ENCODE results near the gene PRKCH.

Gene PRKCH

DNA sequence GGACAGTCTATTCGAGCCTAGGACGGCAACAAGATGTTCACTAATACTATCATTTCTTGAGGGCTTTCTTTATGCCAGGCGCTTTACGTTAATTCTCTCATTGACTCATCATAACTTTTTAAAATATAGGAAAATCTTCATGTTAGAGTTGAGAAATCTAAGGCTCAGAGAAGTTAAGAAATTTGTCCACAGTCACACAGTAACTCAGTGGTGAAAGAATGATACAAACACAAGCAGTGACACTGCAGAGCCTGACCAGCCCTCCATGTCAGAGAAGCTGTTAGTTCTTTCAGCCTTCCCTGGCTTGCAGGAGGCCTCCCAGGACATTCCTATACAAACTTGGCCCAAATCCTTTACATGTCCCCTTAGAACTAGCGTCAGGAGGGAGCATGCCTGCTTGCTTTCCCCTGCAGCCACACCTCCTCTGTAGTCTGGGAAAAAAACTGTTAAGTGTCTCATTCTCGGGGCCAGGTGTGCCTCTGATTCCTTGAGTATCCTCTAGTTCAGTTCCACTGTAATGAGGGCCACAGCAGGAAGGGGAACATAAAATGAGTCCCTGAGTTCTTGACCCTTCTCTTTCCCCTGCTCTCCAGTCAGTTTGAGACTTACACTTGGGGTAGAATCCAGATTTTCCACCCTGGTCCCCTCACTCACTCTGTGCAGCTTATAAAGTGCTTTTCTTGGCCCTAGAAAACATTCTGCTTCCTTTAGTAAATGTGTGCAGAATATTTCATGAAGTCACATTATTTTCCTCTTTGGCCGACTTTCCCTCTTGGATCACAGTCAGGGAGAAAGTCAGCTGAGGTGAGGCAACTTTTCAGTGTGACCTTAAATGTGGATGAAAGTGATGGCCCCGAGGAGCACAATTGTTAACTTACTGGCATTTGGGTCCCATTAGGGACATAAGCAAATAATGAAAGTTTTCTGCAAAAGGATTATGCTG lies 221.7 kb downstream of the PRKCH start:
- Histone ChIP-seq H3K27ac (ENCODE audit: insufficient read depth, low read length, poor library complexity, severe bottlenecking) (no peak overlapping the region), H3K36me3 (ENCODE audit: control insufficient read depth, insufficient read depth, low read length) (peaks cover 70% of the 10 kb centered on the region), H3K4me1 (ENCODE audit: control insufficient read depth, insufficient read depth, low read length, poor library complexity, severe bottlenecking) (no peaks in the 10 kb centered on the region)

DNA sequence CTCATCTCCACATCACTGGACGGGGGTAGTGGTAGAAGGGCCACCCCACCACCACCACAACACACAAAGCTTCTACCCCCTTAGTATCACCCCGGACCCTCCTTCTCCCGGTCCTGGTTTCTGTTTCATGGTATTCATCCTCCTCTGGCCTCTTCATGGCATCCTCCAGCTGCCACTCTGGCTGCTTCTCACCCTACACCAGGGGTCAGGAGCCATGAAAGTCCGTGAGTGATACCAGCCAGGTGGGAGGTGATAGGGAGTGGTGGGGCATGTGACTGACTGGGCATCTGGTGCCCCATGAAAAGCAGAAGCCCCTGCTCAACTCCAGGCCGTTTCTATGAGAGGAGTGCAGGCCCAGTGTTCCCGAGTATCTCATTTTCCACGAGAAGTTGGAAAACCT lies 222.6 kb downstream of the PRKCH start:
- Histone ChIP-seq H3K36me3 (ENCODE audit: control insufficient read depth, insufficient read depth, low read length) (peaks cover 73% of the 10 kb centered on the region), H3K27ac (ENCODE audit: insufficient read depth, low read length, poor library complexity, severe bottlenecking) (no peak overlapping the region), H3K4me1 (ENCODE audit: control insufficient read depth, insufficient read depth, low read length, poor library complexity, severe bottlenecking) (no peaks in the 10 kb centered on the region), H3K4me3 (ENCODE audit: insufficient read depth, low read depth, low read length, poor library complexity, severe bottlenecking) (no peak overlapping the region), H3K27me3 (replicated peaks; ENCODE audit: control insufficient read depth, insufficient read depth, low read length, poor library complexity, severe bottlenecking) (no peaks in the 10 kb centered on the region), H3K9me3 (ENCODE audit: control insufficient read depth, low read length) (no peaks in the 10 kb centered on the region)
- DNase-seq: no peak

More for the DNA sequence above, 221.7 kb downstream of the PRKCH start:
- Histone ChIP-seq H3K27me3 (replicated peaks; ENCODE audit: control insufficient read depth, insufficient read depth, low read length, poor library complexity, severe bottlenecking) (no peaks in the 10 kb centered on the region), H3K4me3 (ENCODE audit: insufficient read depth, low read depth, low read length, poor library complexity, severe bottlenecking) (no peak overlapping the region), H3K9me3 (ENCODE audit: control insufficient read depth, low read length) (no peaks in the 10 kb centered on the region)
- no peak for DNase-seq

GRCh38 chr14:61544448-61545330 lies 223.3 kb downstream of the PRKCH start:
- Histone ChIP-seq H3K36me3 (ENCODE audit: control insufficient read depth, insufficient read depth, low read length) (peaks cover 73% of the 10 kb centered on the region), H3K4me3 (ENCODE audit: insufficient read depth, low read depth, low read length, poor library complexity, severe bottlenecking) (no peak overlapping the region), H3K27ac (ENCODE audit: insufficient read depth, low read length, poor library complexity, severe bottlenecking) (no peak overlapping the region), H3K27me3 (replicated peaks; ENCODE audit: control insufficient read depth, insufficient read depth, low read length, poor library complexity, severe bottlenecking) (no peaks in the 10 kb centered on the region), H3K9me3 (ENCODE audit: control insufficient read depth, low read length) (no peaks in the 10 kb centered on the region), H3K4me1 (ENCODE audit: control insufficient read depth, insufficient read depth, low read length, poor library complexity, severe bottlenecking) (no peaks in the 10 kb centered on the region)
- DNase-seq: no peak

DNA sequence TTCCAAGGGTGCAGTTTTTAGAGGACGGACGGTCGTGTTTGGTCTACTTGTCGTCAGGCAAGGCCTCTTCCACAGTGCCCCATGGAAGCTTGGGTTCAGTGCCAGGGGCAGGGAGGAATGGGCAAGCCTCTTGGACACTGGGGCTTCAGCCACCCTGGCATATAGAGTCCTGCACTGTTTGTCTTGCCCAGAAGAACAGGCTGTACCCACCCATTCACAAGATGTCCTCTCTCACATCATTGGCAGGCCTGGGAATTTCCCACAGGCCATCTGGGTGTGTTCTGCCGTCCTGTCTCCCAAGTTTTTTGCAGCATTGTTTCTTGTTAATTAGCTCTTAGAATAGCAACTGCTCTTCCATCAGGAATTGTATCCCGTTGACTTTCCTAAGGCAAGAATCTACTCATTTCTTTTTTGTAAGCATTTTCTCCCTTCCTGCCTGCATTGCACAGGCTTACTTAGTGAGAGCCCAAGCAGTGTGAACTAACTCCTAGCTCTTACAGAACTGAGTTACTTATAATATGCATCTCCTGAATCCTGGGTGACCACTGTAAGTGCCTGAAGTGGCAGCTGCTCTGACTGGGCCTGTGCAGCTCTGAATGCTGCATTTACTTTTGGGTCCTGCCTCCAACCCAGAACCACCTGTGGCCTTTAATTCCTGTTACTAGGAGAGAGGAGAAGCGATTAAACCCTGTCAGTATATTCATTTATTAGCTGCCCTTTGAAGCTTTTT lies 224.5 kb downstream of the PRKCH start:
- H3K36me3 ChIP-seq (ENCODE audit: control insufficient read depth, insufficient read depth, low read length): peaks cover 74% of the 10 kb centered on the region
- H3K27ac ChIP-seq (ENCODE audit: insufficient read depth, low read length, poor library complexity, severe bottlenecking): no peak overlapping the region
- H3K27me3 ChIP-seq (replicated peaks; ENCODE audit: control insufficient read depth, insufficient read depth, low read length, poor library complexity, severe bottlenecking): no peaks in the 10 kb centered on the region
- no peaks in the 10 kb centered on the region for H3K9me3 ChIP-seq (ENCODE audit: control insufficient read depth, low read length)
- no peak for DNase-seq
- H3K4me1 ChIP-seq (ENCODE audit: control insufficient read depth, insufficient read depth, low read length, poor library complexity, severe bottlenecking): no peaks in the 10 kb centered on the region
- no peak overlapping the region for H3K4me3 ChIP-seq (ENCODE audit: insufficient read depth, low read depth, low read length, poor library complexity, severe bottlenecking)

DNA sequence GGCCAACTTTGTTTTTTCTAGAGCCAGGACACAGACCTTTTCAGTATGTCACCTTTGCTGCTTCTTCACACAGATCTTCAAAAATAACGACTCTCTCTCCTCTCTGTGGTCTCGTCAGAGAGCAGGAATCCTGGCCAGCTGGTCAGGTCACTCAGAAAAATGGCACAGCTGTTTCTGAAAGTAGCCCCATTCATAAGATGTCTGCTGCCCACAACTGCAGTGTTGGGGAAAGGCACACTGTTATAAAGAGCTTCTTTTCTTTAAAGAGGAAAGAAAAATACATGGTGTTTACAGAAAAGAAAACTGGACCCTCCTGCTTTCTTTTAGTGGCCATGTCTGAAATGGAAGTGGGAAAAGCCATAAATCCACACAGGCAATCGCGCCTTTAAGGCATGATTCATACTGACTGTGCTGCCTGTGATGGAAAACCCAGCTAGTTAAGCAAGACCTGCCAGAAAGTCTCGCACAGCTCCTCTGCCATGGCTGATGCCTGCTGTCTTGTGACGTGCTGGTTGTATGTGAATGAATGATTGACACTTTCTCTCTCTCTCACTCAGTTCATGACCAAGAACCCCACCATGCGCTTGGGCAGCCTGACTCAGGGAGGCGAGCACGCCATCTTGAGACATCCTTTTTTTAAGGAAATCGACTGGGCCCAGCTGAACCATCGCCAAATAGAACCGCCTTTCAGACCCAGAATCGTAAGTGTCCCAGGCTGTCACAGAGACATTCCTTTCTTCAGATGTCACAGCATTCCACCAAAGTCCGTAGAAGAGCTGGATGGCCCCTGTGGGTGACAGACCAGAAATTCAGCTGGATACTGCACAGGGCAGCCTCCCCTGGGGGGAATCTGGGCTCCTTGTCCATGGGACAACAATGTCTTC lies 226.0 kb downstream of the PRKCH start:
- H3K4me3 ChIP-seq (ENCODE audit: insufficient read depth, low read depth, low read length, poor library complexity, severe bottlenecking): no peak overlapping the region
- no peaks in the 10 kb centered on the region for H3K4me1 ChIP-seq (ENCODE audit: control insufficient read depth, insufficient read depth, low read length, poor library complexity, severe bottlenecking)
- H3K27me3 ChIP-seq (replicated peaks; ENCODE audit: control insufficient read depth, insufficient read depth, low read length, poor library complexity, severe bottlenecking): no peaks in the 10 kb centered on the region
- no peak for DNase-seq
- H3K9me3 ChIP-seq (ENCODE audit: control insufficient read depth, low read length): no peaks in the 10 kb centered on the region
- peaks cover 77% of the 10 kb centered on the region for H3K36me3 ChIP-seq (ENCODE audit: control insufficient read depth, insufficient read depth, low read length)
- H3K27ac ChIP-seq (ENCODE audit: insufficient read depth, low read length, poor library complexity, severe bottlenecking): no peak overlapping the region

GRCh38 chr14:61549425-61549824 lies 228.0 kb downstream of the PRKCH start:
- Histone ChIP-seq H3K27ac (ENCODE audit: insufficient read depth, low read length, poor library complexity, severe bottlenecking) (no peak overlapping the region), H3K36me3 (ENCODE audit: control insufficient read depth, insufficient read depth, low read length) (peaks cover 62% of the 10 kb centered on the region), H3K4me1 (ENCODE audit: control insufficient read depth, insufficient read depth, low read length, poor library complexity, severe bottlenecking) (no peaks in the 10 kb centered on the region), H3K4me3 (ENCODE audit: insufficient read depth, low read depth, low read length, poor library complexity, severe bottlenecking) (no peak overlapping the region), H3K27me3 (replicated peaks; ENCODE audit: control insufficient read depth, insufficient read depth, low read length, poor library complexity, severe bottlenecking) (no peaks in the 10 kb centered on the region), H3K9me3 (ENCODE audit: control insufficient read depth, low read length) (no peaks in the 10 kb centered on the region)
- DNase-seq: no peak

- no peaks in the 10 kb centered on the region for H3K4me1 ChIP-seq (ENCODE audit: control insufficient read depth, insufficient read depth, low read length, poor library complexity, severe bottlenecking)
- no peaks in the 10 kb centered on the region for H3K27me3 ChIP-seq (replicated peaks; ENCODE audit: control insufficient read depth, insufficient read depth, low read length, poor library complexity, severe bottlenecking)
- H3K9me3 ChIP-seq (ENCODE audit: control insufficient read depth, low read length): no peaks in the 10 kb centered on the region
- no peak for DNase-seq
- H3K27ac ChIP-seq (ENCODE audit: insufficient read depth, low read length, poor library complexity, severe bottlenecking): no peak overlapping the region
- no peak overlapping the region for H3K4me3 ChIP-seq (ENCODE audit: insufficient read depth, low read depth, low read length, poor library complexity, severe bottlenecking)
- H3K36me3 ChIP-seq (ENCODE audit: control insufficient read depth, insufficient read depth, low read length): peaks cover 57% of the 10 kb centered on the region
Measured at GRCh38 chr14:61551384-61551783, 230.0 kb downstream of the PRKCH start.

- H3K36me3 ChIP-seq (ENCODE audit: control insufficient read depth, insufficient read depth, low read length): peaks cover 50% of the 10 kb centered on the region
- no peak for DNase-seq
- H3K27ac ChIP-seq (ENCODE audit: insufficient read depth, low read length, poor library complexity, severe bottlenecking): no peak overlapping the region
- no peaks in the 10 kb centered on the region for H3K27me3 ChIP-seq (replicated peaks; ENCODE audit: control insufficient read depth, insufficient read depth, low read length, poor library complexity, severe bottlenecking)
- no peak overlapping the region for H3K4me3 ChIP-seq (ENCODE audit: insufficient read depth, low read depth, low read length, poor library complexity, severe bottlenecking)
- no peaks in the 10 kb centered on the region for H3K4me1 ChIP-seq (ENCODE audit: control insufficient read depth, insufficient read depth, low read length, poor library complexity, severe bottlenecking)
- H3K9me3 ChIP-seq (ENCODE audit: control insufficient read depth, low read length): no peaks in the 10 kb centered on the region
Measured at GRCh38 chr14:61552241-61552640, 230.9 kb downstream of the PRKCH start.
